Measurements from ENCODE around the gene RELT. TPM values are rescaled to one million over a fixed set of nuclear protein-coding genes. Genes with fewer than 3 reads are reported as not detected.

RELT gene
- total RNA-seq, 1 donor from 2014 or later, result 5.2 TPM

DNA sequence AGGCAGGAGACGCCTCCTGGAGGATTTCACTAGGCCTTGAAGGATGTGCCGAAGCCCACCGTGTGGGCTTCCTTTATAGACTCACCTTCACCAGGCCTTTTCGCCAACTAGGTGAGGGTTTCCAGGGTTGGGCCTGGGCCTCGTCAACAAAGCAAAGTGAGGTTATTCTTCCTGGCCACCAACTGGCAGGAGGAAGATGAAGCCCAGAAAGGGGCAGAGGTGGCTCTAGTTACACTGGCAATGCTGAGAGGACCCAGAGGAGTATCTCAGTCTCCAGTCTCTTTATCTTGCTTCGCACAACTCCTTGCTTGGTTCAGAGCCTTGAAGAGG lies 404 bp upstream of the RELT start:
- no peaks in the 10 kb centered on the region for H3K36me3 ChIP-seq (ENCODE audit: insufficient read depth, low read length)
- no peaks in the 10 kb centered on the region for H3K27me3 ChIP-seq (ENCODE audit: insufficient read depth, low read length)
- peak overlapping the region; percentile 55 for H2AFZ ChIP-seq (ENCODE audit: low read depth, low read length)
- peaks cover 43% of the 10 kb centered on the region for H3K79me2 ChIP-seq (ENCODE audit: insufficient read depth, low read length)
- peaks cover 8% of the 10 kb centered on the region for H3K4me1 ChIP-seq (ENCODE audit: insufficient read depth, low read length)
- no peaks in the 10 kb centered on the region for H3K9me3 ChIP-seq (ENCODE audit: insufficient read depth, low read depth, low read length)
- no peaks in the 10 kb centered on the region for H3K36me3 Mint-ChIP-seq (ENCODE audit: low read depth, unreplicated experiment)
- no peaks in the 10 kb centered on the region for H3K9me3 Mint-ChIP-seq (ENCODE audit: unreplicated experiment)
- DNase-seq (ENCODE audit: low read depth) (no peak), FAIRE-seq (no peak)
- peak overlapping the region; percentile 3 for H3K27ac ChIP-seq (ENCODE audit: low read depth, low read length)
- H3K27ac Mint-ChIP-seq (ENCODE audit: unreplicated experiment), result no peak overlapping the region
- H3K4me1 Mint-ChIP-seq (ENCODE audit: low read depth, unreplicated experiment), result peaks cover 3% of the 10 kb centered on the region
- H3K4me3 ChIP-seq (ENCODE audit: insufficient read depth, low read depth, low read length), result no peak overlapping the region
- H4K20me1 ChIP-seq (ENCODE audit: insufficient read depth, low read length), result peaks cover 33% of the 10 kb centered on the region
- H3K4me2 ChIP-seq (ENCODE audit: low read length), result peak overlapping the region; percentile 26
- no peak for TF ChIP-seq EZH2 (IDR thresholded peaks at IDR 0.05; ENCODE audit: insufficient read depth, low read length)
- TF ChIP-seq, protein P1, sequence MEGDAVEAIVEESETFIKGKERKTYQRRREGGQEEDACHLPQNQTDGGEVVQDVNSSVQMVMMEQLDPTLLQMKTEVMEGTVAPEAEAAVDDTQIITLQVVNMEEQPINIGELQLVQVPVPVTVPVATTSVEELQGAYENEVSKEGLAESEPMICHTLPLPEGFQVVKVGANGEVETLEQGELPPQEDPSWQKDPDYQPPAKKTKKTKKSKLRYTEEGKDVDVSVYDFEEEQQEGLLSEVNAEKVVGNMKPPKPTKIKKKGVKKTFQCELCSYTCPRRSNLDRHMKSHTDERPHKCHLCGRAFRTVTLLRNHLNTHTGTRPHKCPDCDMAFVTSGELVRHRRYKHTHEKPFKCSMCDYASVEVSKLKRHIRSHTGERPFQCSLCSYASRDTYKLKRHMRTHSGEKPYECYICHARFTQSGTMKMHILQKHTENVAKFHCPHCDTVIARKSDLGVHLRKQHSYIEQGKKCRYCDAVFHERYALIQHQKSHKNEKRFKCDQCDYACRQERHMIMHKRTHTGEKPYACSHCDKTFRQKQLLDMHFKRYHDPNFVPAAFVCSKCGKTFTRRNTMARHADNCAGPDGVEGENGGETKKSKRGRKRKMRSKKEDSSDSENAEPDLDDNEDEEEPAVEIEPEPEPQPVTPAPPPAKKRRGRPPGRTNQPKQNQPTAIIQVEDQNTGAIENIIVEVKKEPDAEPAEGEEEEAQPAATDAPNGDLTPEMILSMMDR (IDR thresholded peaks at IDR 0.05; ENCODE audit: insufficient read depth, low read depth, low read length), result no peak
- no peaks in the 10 kb centered on the region for H3K27me3 Mint-ChIP-seq (ENCODE audit: low read depth, unreplicated experiment)
- H3K9ac ChIP-seq (ENCODE audit: low read length), result no peak overlapping the region
- H3K4me3 Mint-ChIP-seq (ENCODE audit: unreplicated experiment), result peak overlapping the region; percentile 74

DNA sequence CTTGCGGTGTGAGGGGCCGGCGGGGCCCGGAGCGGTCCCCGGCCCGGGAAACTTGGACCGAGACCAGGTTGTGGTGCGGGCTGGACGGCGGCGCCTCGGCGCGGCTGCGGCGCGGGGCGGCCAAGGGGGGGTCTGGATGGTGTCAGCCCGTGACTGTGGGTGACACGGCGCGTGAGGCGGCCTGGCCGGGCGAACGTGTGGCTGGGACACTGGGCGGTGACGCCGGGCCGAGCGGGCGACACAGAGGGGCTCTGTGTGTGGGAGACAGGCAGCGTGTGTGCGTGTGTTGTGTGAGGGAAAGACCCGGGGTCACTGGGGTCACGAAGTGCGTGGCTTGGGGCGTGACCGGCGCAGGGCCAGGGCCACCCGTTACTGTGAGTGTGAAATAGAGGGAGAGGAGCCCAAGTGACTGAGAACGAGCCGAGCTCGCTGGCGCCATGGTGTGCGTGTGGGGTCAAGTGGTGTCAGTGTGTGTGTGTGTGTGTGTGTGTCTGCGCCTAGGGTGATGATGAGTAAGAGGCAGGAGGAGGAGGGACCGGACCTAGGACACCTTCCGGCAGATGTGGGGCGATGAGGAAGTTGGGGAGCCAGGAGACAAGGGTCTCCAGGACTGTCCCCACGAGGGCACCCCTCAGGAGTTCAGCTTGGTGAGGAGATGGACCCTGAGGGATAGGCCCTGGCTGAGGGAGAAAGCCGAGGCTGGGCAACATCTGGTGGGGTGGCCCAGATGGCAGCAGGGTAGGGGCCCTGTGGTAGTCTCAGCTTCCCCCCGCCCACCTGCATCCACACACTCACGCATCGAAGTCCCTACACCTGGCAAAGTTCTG lies 817 bp downstream of the RELT start:
- peak; percentile 74 for DNase-seq (ENCODE audit: low read depth)
- Histone ChIP-seq H3K4me3 (ENCODE audit: insufficient read depth, low read depth, low read length) (peak overlapping the region; percentile 86), H4K20me1 (ENCODE audit: insufficient read depth, low read length) (peaks cover 45% of the 10 kb centered on the region), H3K79me2 (ENCODE audit: insufficient read depth, low read length) (peaks cover 55% of the 10 kb centered on the region), H3K4me1 (ENCODE audit: insufficient read depth, low read length) (peaks cover 8% of the 10 kb centered on the region), H3K36me3 (ENCODE audit: insufficient read depth, low read length) (no peaks in the 10 kb centered on the region), H3K9me3 (ENCODE audit: insufficient read depth, low read depth, low read length) (no peaks in the 10 kb centered on the region), H3K4me2 (ENCODE audit: low read length) (peak overlapping the region; percentile 98), H3K27ac (ENCODE audit: low read depth, low read length) (peak overlapping the region; percentile 85), H3K9ac (ENCODE audit: low read length) (peak overlapping the region; percentile 95), H3K27me3 (ENCODE audit: insufficient read depth, low read length) (no peaks in the 10 kb centered on the region), H2AFZ (ENCODE audit: low read depth, low read length) (peak overlapping the region; percentile 55)
- Mint-ChIP-seq H3K36me3 (ENCODE audit: low read depth, unreplicated experiment) (no peaks in the 10 kb centered on the region), H3K27me3 (ENCODE audit: low read depth, unreplicated experiment) (no peaks in the 10 kb centered on the region), H3K27ac (ENCODE audit: unreplicated experiment) (peak overlapping the region; percentile 72), H3K4me3 (ENCODE audit: unreplicated experiment) (peak overlapping the region; percentile 85), H3K4me1 (ENCODE audit: low read depth, unreplicated experiment) (peaks cover 3% of the 10 kb centered on the region), H3K9me3 (ENCODE audit: unreplicated experiment) (no peaks in the 10 kb centered on the region)
- TF ChIP-seq, protein P1 (IDR thresholded peaks at IDR 0.05; ENCODE audit: insufficient read depth, low read depth, low read length), result no peak
- no peak for TF ChIP-seq EZH2 (IDR thresholded peaks at IDR 0.05; ENCODE audit: insufficient read depth, low read length)
- no peak for FAIRE-seq

Measured in astrocyte (in vitro differentiated cells and primary cell).